Amygdala (tissue), 56 donors: ENCODE measurements around the gene NR2E3.

Experiments used
- DNase-seq, 56 donors: peaks; one replicate each; lab custom pipeline; 2025; lab: John Stamatoyannopoulos, UW

Gene NR2E3

GRCh38 chr15:71789616-71790015 is 20.7 kb upstream of the NR2E3 start:
- DNase-seq, result no peak

GRCh38 chr15:71790081-71790480 is 20.3 kb upstream of the NR2E3 start:
- no peak for DNase-seq

- DNase-seq, result no peak
These were observed 18.4 kb upstream of the NR2E3 start for GRCh38 chr15:71791975-71792374.

- no peak for DNase-seq
These were observed 17.8 kb upstream of the NR2E3 start for GRCh38 chr15:71792521-71792920.

- DNase-seq, result no peak
These were observed 11.7 kb upstream of the NR2E3 start for GRCh38 chr15:71798641-71799040.

DNA sequence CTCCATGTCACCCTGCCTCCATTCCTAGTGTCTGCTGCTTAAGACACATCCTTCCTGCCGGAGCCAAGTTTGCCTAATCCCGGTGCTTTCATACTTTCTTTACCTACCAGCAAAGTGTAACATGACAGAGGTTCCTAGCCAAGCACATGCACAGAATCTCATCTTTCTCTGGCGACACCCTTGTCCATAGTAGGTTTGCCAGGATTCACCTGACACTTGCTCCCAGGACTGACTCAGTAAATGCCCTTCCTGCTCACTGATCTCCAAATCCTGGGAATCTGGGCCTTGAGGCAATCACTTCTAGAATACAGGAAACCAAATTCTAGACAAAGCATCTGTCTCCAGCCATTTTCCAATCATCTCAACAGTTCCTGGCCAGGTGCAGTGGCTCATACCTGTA is 10.2 kb upstream of the NR2E3 start:
- no peak for DNase-seq

- peak in 20 of 56 donors; percentile 1 to 68 (median 12) for DNase-seq
These were observed 9.3 kb upstream of the NR2E3 start for GRCh38 chr15:71800835-71801745.

GRCh38 chr15:71801935-71802655 is 8.3 kb upstream of the NR2E3 start:
- no peak for DNase-seq

DNA sequence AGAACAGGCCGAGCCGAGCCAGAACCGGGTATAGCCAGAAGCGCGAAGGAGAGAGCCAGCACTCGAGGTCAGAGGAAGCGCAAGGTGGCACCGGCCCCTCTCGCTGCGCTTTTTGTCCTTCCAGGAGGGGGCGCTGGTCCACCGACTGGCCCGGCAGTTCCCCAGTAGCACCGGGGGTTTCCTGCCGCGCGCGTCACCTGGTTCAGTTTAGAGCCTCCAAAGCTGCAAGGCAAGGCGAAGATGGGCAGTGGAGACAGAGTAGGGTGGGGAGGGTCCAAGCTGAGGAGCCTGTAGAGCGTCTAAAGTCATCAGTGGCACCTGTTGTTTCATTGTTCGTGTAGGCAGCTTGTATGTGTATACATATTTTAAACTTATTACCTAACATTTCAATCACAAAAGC is 7.6 kb upstream of the NR2E3 start:
- DNase-seq, result no peak

GRCh38 chr15:71804226-71804625 is 6.1 kb upstream of the NR2E3 start:
- DNase-seq, result no peak

DNA sequence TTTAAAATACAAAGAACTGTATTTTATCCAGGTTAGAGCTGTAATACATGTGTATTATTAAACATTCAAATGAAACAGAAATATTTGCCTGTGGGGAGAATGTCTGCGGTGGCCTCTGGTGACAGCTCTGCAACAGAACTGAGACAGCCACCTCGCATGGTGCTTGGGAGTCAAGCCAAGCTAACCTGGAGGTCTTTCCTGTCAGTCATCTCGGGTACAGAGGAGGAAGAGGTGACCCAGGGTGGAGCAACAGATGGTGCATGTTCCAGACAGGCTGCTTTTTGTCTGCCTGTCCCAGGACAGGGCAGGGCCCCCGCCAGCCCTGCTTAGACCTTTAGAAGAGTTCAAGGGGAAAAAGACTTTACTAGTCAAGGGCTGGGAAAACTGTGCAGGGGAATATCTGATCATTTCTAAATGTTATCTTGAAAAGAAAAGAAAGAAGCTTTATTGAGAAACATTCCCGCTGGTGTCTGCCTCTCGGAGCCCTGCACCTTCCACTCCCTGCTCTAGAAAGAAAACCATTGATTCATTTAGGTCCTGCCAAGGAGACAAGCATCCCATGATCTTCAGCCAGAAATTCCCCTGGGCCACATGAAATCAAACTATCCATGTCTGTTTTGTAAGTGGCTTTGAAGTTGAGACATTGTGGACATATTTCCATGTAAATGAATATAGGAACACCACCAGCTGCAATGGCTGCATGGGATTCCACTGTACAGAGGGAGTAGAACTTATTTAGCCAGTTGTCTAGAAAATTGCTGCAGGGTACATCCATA is 5.5 kb upstream of the NR2E3 start:
- DNase-seq, result no peak

- DNase-seq, result no peak
These were observed 3.9 kb upstream of the NR2E3 start for GRCh38 chr15:71806452-71806931.

DNA sequence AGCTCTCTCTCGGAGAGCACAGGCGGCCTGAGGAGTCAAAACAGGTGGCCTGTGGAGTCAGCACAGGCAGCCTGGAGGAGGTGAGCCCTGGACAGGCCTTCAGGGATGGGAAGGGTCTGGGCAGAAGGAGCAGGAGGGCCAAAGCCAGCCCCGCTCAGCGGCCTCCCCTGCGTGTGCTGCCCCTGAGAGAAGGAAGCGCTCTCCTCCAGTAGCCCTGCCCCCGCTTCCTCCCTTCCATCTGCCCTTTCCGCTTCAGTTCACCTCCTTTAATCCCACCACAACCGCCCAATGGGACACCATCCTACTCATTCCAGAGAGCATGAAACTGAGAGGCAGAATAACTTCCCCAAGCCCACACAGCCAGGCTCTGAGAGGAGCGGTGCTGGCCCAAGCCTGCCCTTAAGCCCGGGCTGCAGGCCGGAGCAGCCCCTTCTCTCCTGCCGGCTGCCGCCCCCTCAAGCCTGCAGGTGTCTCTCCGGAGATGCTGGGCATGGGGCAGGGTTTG is 3.2 kb upstream of the NR2E3 start:
- no peak for DNase-seq

- no peak for DNase-seq
These were observed 2.7 kb upstream of the NR2E3 start for GRCh38 chr15:71807691-71808091.

GRCh38 chr15:71808311-71809020 is 1.9 kb upstream of the NR2E3 start:
- no peak for DNase-seq

DNA sequence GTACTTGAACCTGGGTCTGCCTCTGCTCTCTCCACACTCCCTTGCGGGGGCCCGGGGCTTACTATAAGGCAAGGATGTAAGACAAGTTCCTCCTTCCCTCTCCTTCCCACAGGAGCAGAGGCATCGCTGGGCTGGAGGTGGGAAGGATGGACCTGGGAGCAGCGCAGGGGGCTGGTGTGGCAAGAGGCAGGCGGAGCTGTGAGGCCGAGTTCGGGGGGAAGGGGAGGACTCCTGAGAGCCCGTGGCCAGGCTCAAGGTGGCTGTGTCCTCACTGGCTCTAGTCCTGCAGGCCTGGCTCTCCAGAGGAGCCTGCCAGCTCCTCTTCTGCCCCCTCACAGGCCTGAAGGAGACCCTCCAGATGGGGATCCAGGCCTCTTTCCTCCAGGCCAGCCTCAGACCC is 1.0 kb upstream of the NR2E3 start:
- DNase-seq, result no peak

DNA sequence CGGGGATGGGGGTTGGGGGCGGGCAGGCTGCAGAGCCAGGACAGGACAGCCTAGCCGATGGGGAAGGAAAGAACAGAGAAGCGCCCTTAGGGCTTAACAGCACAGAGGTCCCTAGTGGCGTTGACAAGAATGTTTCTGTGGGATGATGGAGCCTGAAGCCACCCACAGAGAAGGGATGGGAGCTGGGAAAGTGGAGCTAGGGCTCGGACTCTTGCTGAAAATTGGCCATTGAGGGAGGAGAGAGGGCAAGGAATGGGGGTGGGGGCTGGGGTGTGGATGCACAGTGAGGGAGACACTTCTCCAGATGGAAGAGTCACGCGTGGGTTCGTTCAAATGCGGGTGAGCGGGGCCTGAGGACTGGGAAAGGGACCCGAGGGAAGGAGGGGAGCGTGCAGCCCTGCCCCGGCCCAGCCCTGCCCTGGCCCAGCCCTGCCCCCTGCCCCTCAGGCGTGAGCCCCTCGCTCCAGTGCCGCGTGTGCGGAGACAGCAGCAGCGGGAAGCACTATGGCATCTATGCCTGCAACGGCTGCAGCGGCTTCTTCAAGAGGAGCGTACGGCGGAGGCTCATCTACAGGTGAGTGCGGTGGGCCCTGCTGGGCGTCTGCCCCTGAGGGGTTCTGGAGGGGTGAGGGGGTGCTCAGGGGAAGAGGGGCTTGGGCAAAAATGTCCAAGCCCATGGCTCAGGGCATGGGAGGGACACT is 832 bp downstream of the NR2E3 start:
- DNase-seq, result no peak

DNA sequence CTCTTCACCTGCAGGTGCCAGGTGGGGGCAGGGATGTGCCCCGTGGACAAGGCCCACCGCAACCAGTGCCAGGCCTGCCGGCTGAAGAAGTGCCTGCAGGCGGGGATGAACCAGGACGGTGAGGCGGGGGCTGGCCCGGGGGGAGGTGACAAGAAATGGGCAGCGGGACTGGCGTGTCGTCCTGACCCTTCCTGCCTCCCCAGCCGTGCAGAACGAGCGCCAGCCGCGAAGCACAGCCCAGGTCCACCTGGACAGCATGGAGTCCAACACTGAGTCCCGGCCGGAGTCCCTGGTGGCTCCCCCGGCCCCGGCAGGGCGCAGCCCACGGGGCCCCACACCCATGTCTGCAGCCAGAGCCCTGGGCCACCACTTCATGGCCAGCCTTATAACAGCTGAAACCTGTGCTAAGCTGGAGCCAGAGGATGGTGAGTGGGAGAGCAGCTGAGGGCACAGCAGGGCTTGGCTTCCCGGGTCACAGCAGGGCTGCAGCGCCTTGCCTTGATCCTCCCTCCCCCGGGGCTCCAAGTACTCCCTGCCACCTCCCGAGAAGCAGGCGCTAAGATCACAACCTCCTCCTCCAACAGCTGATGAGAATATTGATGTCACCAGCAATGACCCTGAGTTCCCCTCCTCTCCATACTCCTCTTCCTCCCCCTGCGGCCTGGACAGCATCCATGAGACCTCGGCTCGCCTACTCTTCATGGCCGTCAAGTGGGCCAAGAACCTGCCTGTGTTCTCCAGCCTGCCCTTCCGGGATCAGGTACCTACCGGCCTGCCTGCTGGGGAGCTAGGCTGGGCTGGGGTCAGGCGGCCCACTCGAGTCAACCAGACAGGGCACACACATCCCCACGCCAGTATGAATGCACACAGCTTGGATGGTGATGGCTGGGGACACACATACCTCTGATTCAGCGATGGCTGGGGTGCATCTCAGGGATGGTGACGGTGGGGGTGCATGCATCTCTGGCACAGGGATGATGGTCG is 1.7 kb downstream of the NR2E3 start:
- no peak for DNase-seq
